CD14-positive monocyte (primary cell): Measurements from ENCODE around the gene TEX19. TPM values are rescaled to one million over a fixed set of nuclear protein-coding genes. Genes with fewer than 3 reads are reported as not detected.
A peak's percentile ranks its signal among the peaks of the same experiment; 100 is the strongest.

Source experiments
- DNase-seq, 3 donors: peaks; one replicate each; pipeline ENCODE4 v3.0.0-alpha.2; 2011 to 2022
- H2AFZ ChIP-seq: 2 replicates; pipeline ENCODE4 v1.6.0; 2012; ENCODE audit warnings: mild to moderate bottlenecking, low read depth, low read length, inconsistent platforms; ENCODE audit not compliant: insufficient read depth, poor library complexity, severe bottlenecking
- H3K27ac ChIP-seq, 2 donors: 1 replicate in 1 of 2; 2 replicates in 1 of 2; pipeline ENCODE4 v1.5.1; 2012 to 2013; ENCODE audit warnings: low read length in 2 of 2, control low read depth in 1 of 2, inconsistent platforms in 1 of 2, low read depth in 1 of 2, mild to moderate bottlenecking in 1 of 2
- H3K27me3 ChIP-seq, 2 donors: one replicate each; pipeline versions ENCODE4 v1.6.0 to v1.6.1; 2011 to 2013; ENCODE audit warnings: low read length in 2 of 2; ENCODE audit not compliant: control insufficient read depth in 2 of 2, insufficient read depth in 2 of 2
- H3K36me3 ChIP-seq, 2 donors: replicated peaks in 1 of 2; 1 replicate in 1 of 2; 2 replicates in 1 of 2; pipeline versions ENCODE4 v1.5.1 to v1.6.1; 2012 to 2013; ENCODE audit warnings: low read length in 2 of 2, control low read depth in 1 of 2, inconsistent platforms in 1 of 2, mild to moderate bottlenecking in 1 of 2; ENCODE audit not compliant: insufficient read depth in 2 of 2, control insufficient read depth in 1 of 2
- H3K4me1 ChIP-seq, 2 donors: 1 replicate in 1 of 2; 2 replicates in 1 of 2; pipeline versions ENCODE4 v1.5.1 to v1.6.1; 2012 to 2013; ENCODE audit warnings: low read length in 2 of 2, control low read depth in 1 of 2, inconsistent platforms in 1 of 2, mild to moderate bottlenecking in 1 of 2, moderate library complexity in 1 of 2; ENCODE audit not compliant: insufficient read depth in 2 of 2, control insufficient read depth in 1 of 2
- H3K4me2 ChIP-seq: replicated peaks from 2 replicates; pipeline ENCODE3; 2012; ENCODE audit warnings: low read length, moderate library complexity, mild to moderate bottlenecking; ENCODE audit not compliant: poor library complexity, severe bottlenecking; ENCODE audit errors: extremely low read depth
- H3K4me3 ChIP-seq, 3 experiments: fragments of 200-600 bp in 1 of 3; sonication (generic) in 1 of 3; replicated peaks in 1 of 3; 1 replicate in 2 of 3; 2 replicates in 1 of 3; pipeline ENCODE4 v1.5.1; 2011 to 2013; ENCODE audit warnings: low read length in 3 of 3, mild to moderate bottlenecking in 3 of 3, control low read depth in 2 of 3, low read depth in 2 of 3, inconsistent platforms in 1 of 3, moderate library complexity in 1 of 3
- H3K79me2 ChIP-seq: 2 replicates; pipeline ENCODE4 v1.6.0; 2012; ENCODE audit warnings: mild to moderate bottlenecking, control low read depth, inconsistent platforms, low read length, moderate library complexity; ENCODE audit not compliant: insufficient read depth
- H3K9ac ChIP-seq: 2 replicates; pipeline ENCODE4 v1.6.0; 2017; ENCODE audit warnings: low read length, mild to moderate bottlenecking; ENCODE audit not compliant: insufficient read depth, poor library complexity, severe bottlenecking
- H3K9me3 ChIP-seq, 2 donors: replicated peaks in 1 of 2; 1 replicate in 1 of 2; 2 replicates in 1 of 2; pipeline versions ENCODE4 v1.5.1 to v1.6.1; 2012 to 2013; ENCODE audit warnings: low read length in 2 of 2, control low read depth in 1 of 2; ENCODE audit not compliant: control insufficient read depth in 1 of 2, insufficient read depth in 1 of 2
- H4K20me1 ChIP-seq: 2 replicates; pipeline ENCODE4 v1.6.0; 2012; ENCODE audit warnings: mild to moderate bottlenecking, low read length, control low read depth, moderate library complexity; ENCODE audit not compliant: insufficient read depth
- H3K27ac Mint-ChIP-seq, 7 donors: one replicate each; pipeline ENCODE4 v1.8.0; 2020; ENCODE audit warnings: mild to moderate bottlenecking in 7 of 7, mixed read lengths in 7 of 7, moderate library complexity in 6 of 7, inconsistent platforms in 2 of 7
- H3K27me3 Mint-ChIP-seq, 3 donors: one replicate each; pipeline ENCODE4 v1.8.0; 2021 to 2022; ENCODE audit warnings: low read depth in 3 of 3, mild to moderate bottlenecking in 3 of 3, mixed read lengths in 3 of 3, moderate library complexity in 3 of 3, inconsistent platforms in 1 of 3
- H3K36me3 Mint-ChIP-seq, 2 donors: one replicate each; pipeline ENCODE4 v1.8.0; 2020; ENCODE audit warnings: mixed read lengths in 2 of 2, inconsistent platforms in 1 of 2, mild to moderate bottlenecking in 1 of 2
- H3K4me1 Mint-ChIP-seq: one replicate; pipeline ENCODE4 v1.8.0; 2020; ENCODE audit warnings: mild to moderate bottlenecking, mixed read lengths
- H3K4me3 Mint-ChIP-seq, 2 donors: one replicate each; pipeline ENCODE4 v1.8.0; 2020; ENCODE audit warnings: mild to moderate bottlenecking in 2 of 2, mixed read lengths in 2 of 2, moderate library complexity in 1 of 2
- H3K9me3 Mint-ChIP-seq, 7 donors: one replicate each; pipeline ENCODE4 v1.8.0; 2020 to 2022; ENCODE audit warnings: mixed read lengths in 7 of 7, mild to moderate bottlenecking in 6 of 7, moderate library complexity in 6 of 7, inconsistent platforms in 2 of 7
- WGBS: methylation state at CpG from one replicate; pipeline ENCODE4 v1.1.5; 2013; ENCODE audit warnings: missing lambda C conversion rate; ENCODE audit not compliant: insufficient coverage; 5-methylcytosine and 5-hydroxymethylcytosine counted together
- intact Hi-C, 2 donors: fragments of 100-400 bp; cut with micrococcal nuclease; formaldehyde crosslinking; loops; one replicate each; pipeline versions ENCODE4 v1.15.0 to v1.15.1; 2023
- polyA plus RNA-seq, 3 donors: library from polyadenylated mRNA; depleted of rRNA in 1 of 3; unstranded in 2 of 3; stranded (reverse) in 1 of 3; fragments of 300-500 nt in 2 of 3; fragments of >200 nt in 1 of 3; fragmentation: Illumina TruSeq in 2 of 3; gene quantifications; 1 replicate in 2 of 3; 2 replicates in 1 of 3; pipeline ENCODE4 v1.2.3, GENCODE V29; 2012 to 2021
- TF ChIP-seq, protein P1 (sequence below): fragments of 200-600 bp; IDR thresholded peaks from one replicate; pipeline ENCODE4 v1.8.0; 2022; ENCODE audit warnings: antibody characterized with exemption, mild to moderate bottlenecking

TEX19 gene
- polyA plus RNA-seq, 3 donors = not detected

GRCh38 chr17:82320140-82320840 is 38.8 kb upstream of the TEX19 start:
- Mint-ChIP-seq H3K27ac (no peak overlapping the region), H3K9me3 (peaks cover 0 to 5% (median 3%) of the 10 kb centered on the region in 7 donors), H3K4me3 (no peak overlapping the region), H3K4me1 (peaks cover 16% of the 10 kb centered on the region), H3K36me3 (peaks cover 23 to 30% of the 10 kb centered on the region in 2 donors), H3K27me3 (peaks cover 18 to 38% (median 23%) of the 10 kb centered on the region in 3 donors)
- H3K9me3 ChIP-seq = peaks cover 0 to 15% of the 10 kb centered on the region in 2 donors
- WGBS = 96% methylated on average over 21 of the region's 26 CpGs
- H3K4me1 ChIP-seq = peaks cover 11 to 20% of the 10 kb centered on the region in 2 donors
- no peak overlapping the region for H3K27ac ChIP-seq
- peaks cover 0 to 19% of the 10 kb centered on the region in 2 donors for H3K27me3 ChIP-seq
- no peak overlapping the region for H3K4me2 ChIP-seq
- DNase-seq = no peak
- H3K9ac ChIP-seq = no peak overlapping the region
- TF ChIP-seq, protein P1, sequence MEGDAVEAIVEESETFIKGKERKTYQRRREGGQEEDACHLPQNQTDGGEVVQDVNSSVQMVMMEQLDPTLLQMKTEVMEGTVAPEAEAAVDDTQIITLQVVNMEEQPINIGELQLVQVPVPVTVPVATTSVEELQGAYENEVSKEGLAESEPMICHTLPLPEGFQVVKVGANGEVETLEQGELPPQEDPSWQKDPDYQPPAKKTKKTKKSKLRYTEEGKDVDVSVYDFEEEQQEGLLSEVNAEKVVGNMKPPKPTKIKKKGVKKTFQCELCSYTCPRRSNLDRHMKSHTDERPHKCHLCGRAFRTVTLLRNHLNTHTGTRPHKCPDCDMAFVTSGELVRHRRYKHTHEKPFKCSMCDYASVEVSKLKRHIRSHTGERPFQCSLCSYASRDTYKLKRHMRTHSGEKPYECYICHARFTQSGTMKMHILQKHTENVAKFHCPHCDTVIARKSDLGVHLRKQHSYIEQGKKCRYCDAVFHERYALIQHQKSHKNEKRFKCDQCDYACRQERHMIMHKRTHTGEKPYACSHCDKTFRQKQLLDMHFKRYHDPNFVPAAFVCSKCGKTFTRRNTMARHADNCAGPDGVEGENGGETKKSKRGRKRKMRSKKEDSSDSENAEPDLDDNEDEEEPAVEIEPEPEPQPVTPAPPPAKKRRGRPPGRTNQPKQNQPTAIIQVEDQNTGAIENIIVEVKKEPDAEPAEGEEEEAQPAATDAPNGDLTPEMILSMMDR = no peak
- no peaks in the 10 kb centered on the region for H3K79me2 ChIP-seq
- H2AFZ ChIP-seq = no peak overlapping the region
- H4K20me1 ChIP-seq = peaks cover 78% of the 10 kb centered on the region
- no peak overlapping the region for H3K4me3 ChIP-seq
- intact Hi-C loops = loop anchor here (2.0 to 10.0 kb wide), 4 partner anchors 75 to 295 kb away; partner anchors contain the start of genes CENPX (in 1 of the 2) and LRRC45 (in 1 of the 2)
- H3K36me3 ChIP-seq = peaks cover 4 to 16% of the 10 kb centered on the region in 2 donors

- H3K36me3 ChIP-seq = peaks cover 9 to 25% of the 10 kb centered on the region in 2 donors
- peak overlapping the region in 1 of 7 donors; percentile 10 for H3K27ac Mint-ChIP-seq
- peaks cover 79% of the 10 kb centered on the region for H4K20me1 ChIP-seq
- H3K9ac ChIP-seq = no peak overlapping the region
- peaks cover 0 to 5% (median 0%) of the 10 kb centered on the region in 7 donors for H3K9me3 Mint-ChIP-seq
- 53% methylated on average over 48 of the region's 65 CpGs for WGBS
- intact Hi-C loops = loop anchor here (2.0 to 10.0 kb wide), 4 partner anchors 76 to 296 kb away; partner anchors contain the start of genes CENPX (in 1 of the 2) and LRRC45 (in 1 of the 2)
- H3K4me2 ChIP-seq = no peak overlapping the region
- TF ChIP-seq, protein P1 = peak; percentile 98
- H3K4me1 Mint-ChIP-seq = peaks cover 6% of the 10 kb centered on the region
- H3K27me3 Mint-ChIP-seq = peaks cover 12 to 29% (median 13%) of the 10 kb centered on the region in 3 donors
- DNase-seq = peak in 2 of 3 donors; percentile 29 to 50
- no peak overlapping the region for H3K4me3 ChIP-seq
- no peak overlapping the region for H3K4me3 Mint-ChIP-seq
- H3K36me3 Mint-ChIP-seq = peaks cover 28 to 39% of the 10 kb centered on the region in 2 donors
- H3K4me1 ChIP-seq = peaks cover 2 to 10% of the 10 kb centered on the region in 2 donors
- peaks cover 0 to 15% of the 10 kb centered on the region in 2 donors for H3K9me3 ChIP-seq
- no peak overlapping the region for H2AFZ ChIP-seq
- no peaks in the 10 kb centered on the region for H3K79me2 ChIP-seq
- no peak overlapping the region for H3K27ac ChIP-seq
- peaks cover 0 to 9% of the 10 kb centered on the region in 2 donors for H3K27me3 ChIP-seq
Measured at GRCh38 chr17:82320956-82321927, 37.8 kb upstream of the TEX19 start.
